ENCODE measurements around the gene NADSYN1.
A peak's percentile ranks its signal among the peaks of the same experiment; 100 is the strongest.

Gene NADSYN1

GRCh38 chr11:71450507-71450906 is 2.5 kb upstream of the NADSYN1 start:
- Histone ChIP-seq H3K4me1 (ENCODE audit: insufficient read depth, poor library complexity, severe bottlenecking) (peaks cover 15% of the 10 kb centered on the region), H3K9me3 (ENCODE audit: severe bottlenecking) (no peaks in the 10 kb centered on the region), H3K36me3 (ENCODE audit: low read depth) (peaks cover 27% of the 10 kb centered on the region), H3K27me3 (ENCODE audit: insufficient read depth, poor library complexity, severe bottlenecking) (no peaks in the 10 kb centered on the region), H3K27ac (ENCODE audit: poor library complexity, severe bottlenecking) (peak overlapping the region; percentile 72), H3K4me3 (ENCODE audit: severe bottlenecking) (no peak overlapping the region)
- ATAC-seq (ENCODE audit: low read depth) (no peak), DNase-seq (ENCODE audit: low spot score) (no peak)
- TF ChIP-seq CTCF (IDR thresholded peaks at IDR 0.05; ENCODE audit: poor library complexity, severe bottlenecking), result no peak

- Histone ChIP-seq H3K4me1 (ENCODE audit: insufficient read depth, poor library complexity, severe bottlenecking) (peaks cover 15% of the 10 kb centered on the region), H3K9me3 (ENCODE audit: severe bottlenecking) (no peaks in the 10 kb centered on the region), H3K27ac (ENCODE audit: poor library complexity, severe bottlenecking) (no peak overlapping the region), H3K4me3 (ENCODE audit: severe bottlenecking) (no peak overlapping the region), H3K36me3 (ENCODE audit: low read depth) (peaks cover 27% of the 10 kb centered on the region), H3K27me3 (ENCODE audit: insufficient read depth, poor library complexity, severe bottlenecking) (no peaks in the 10 kb centered on the region)
- TF ChIP-seq CTCF (IDR thresholded peaks at IDR 0.05; ENCODE audit: poor library complexity, severe bottlenecking), result no peak
- DNase-seq (ENCODE audit: low spot score), result no peak
- ATAC-seq (ENCODE audit: low read depth), result no peak
These were observed 2.1 kb upstream of the NADSYN1 start for GRCh38 chr11:71450939-71451338.

GRCh38 chr11:71451596-71452198 is 1.3 kb upstream of the NADSYN1 start:
- Histone ChIP-seq H3K4me3 (ENCODE audit: severe bottlenecking) (peak overlapping the region; percentile 90), H3K9me3 (ENCODE audit: severe bottlenecking) (no peaks in the 10 kb centered on the region), H3K27me3 (ENCODE audit: insufficient read depth, poor library complexity, severe bottlenecking) (no peaks in the 10 kb centered on the region), H3K36me3 (ENCODE audit: low read depth) (peaks cover 27% of the 10 kb centered on the region), H3K4me1 (ENCODE audit: insufficient read depth, poor library complexity, severe bottlenecking) (peaks cover 12% of the 10 kb centered on the region), H3K27ac (ENCODE audit: poor library complexity, severe bottlenecking) (peak overlapping the region; percentile 47)
- DNase-seq (ENCODE audit: low spot score) (peak; percentile 51), ATAC-seq (ENCODE audit: low read depth) (no peak)
- TF ChIP-seq CTCF (IDR thresholded peaks at IDR 0.05; ENCODE audit: poor library complexity, severe bottlenecking), result no peak

GRCh38 chr11:71452199-71453036 is 585 bp upstream of the NADSYN1 start:
- ATAC-seq (ENCODE audit: low read depth) (peak; percentile 0; the same call in 2 of the 3 replicates), DNase-seq (ENCODE audit: low spot score) (peak; percentile 23)
- no peaks in the 10 kb centered on the region for H3K9me3 ChIP-seq (ENCODE audit: severe bottlenecking)
- H3K36me3 ChIP-seq (ENCODE audit: low read depth), result peaks cover 25% of the 10 kb centered on the region
- H3K27ac ChIP-seq (ENCODE audit: poor library complexity, severe bottlenecking), result peak overlapping the region; percentile 47
- peak overlapping the region; percentile 90 for H3K4me3 ChIP-seq (ENCODE audit: severe bottlenecking)
- H3K4me1 ChIP-seq (ENCODE audit: insufficient read depth, poor library complexity, severe bottlenecking), result peaks cover 8% of the 10 kb centered on the region
- H3K27me3 ChIP-seq (ENCODE audit: insufficient read depth, poor library complexity, severe bottlenecking), result no peaks in the 10 kb centered on the region
- no peak for TF ChIP-seq CTCF (IDR thresholded peaks at IDR 0.05; ENCODE audit: poor library complexity, severe bottlenecking)

GRCh38 chr11:71453918-71454304 is 908 bp downstream of the NADSYN1 start:
- H3K27me3 ChIP-seq (ENCODE audit: insufficient read depth, poor library complexity, severe bottlenecking), result no peaks in the 10 kb centered on the region
- H3K27ac ChIP-seq (ENCODE audit: poor library complexity, severe bottlenecking), result no peak overlapping the region
- TF ChIP-seq CTCF (IDR thresholded peaks at IDR 0.05; ENCODE audit: poor library complexity, severe bottlenecking), result no peak
- H3K9me3 ChIP-seq (ENCODE audit: severe bottlenecking), result no peaks in the 10 kb centered on the region
- peaks cover 8% of the 10 kb centered on the region for H3K4me1 ChIP-seq (ENCODE audit: insufficient read depth, poor library complexity, severe bottlenecking)
- H3K4me3 ChIP-seq (ENCODE audit: severe bottlenecking), result peak overlapping the region; percentile 90
- DNase-seq (ENCODE audit: low spot score), result peak; percentile 13
- H3K36me3 ChIP-seq (ENCODE audit: low read depth), result peaks cover 29% of the 10 kb centered on the region
- no peak for ATAC-seq (ENCODE audit: low read depth)
